Astrocyte (in vitro differentiated cells and primary cell): ENCODE data around the gene BANK1. TPM values are rescaled to one million over a fixed set of nuclear protein-coding genes. Genes with fewer than 3 reads are reported as not detected.

Experiments
- DNase-seq: peaks from one replicate; pipeline ENCODE4 v3.0.0-alpha.2; 2010; ENCODE audit warnings: low read depth
- FAIRE-seq: peaks from 2 replicates; lab custom pipeline; 2011; peaks lifted over from hg19 to GRCh38; lab: Jason Lieb, UNC
- H2AFZ ChIP-seq: 2 replicates; pipeline ENCODE4 v1.6.0; 2012; ENCODE audit warnings: low read depth, low read length, inconsistent platforms
- H3K27ac ChIP-seq: 2 replicates; pipeline ENCODE4 v1.5.1; 2011; ENCODE audit warnings: low read depth, low read length, inconsistent platforms
- H3K27me3 ChIP-seq: 2 replicates; pipeline ENCODE4 v1.6.0; 2011; ENCODE audit warnings: low read length, inconsistent platforms; ENCODE audit not compliant: insufficient read depth
- H3K36me3 ChIP-seq: 2 replicates; pipeline ENCODE4 v1.5.1; 2011; ENCODE audit warnings: low read length, inconsistent platforms; ENCODE audit not compliant: insufficient read depth
- H3K4me1 ChIP-seq: 2 replicates; pipeline ENCODE4 v1.5.1; 2011; ENCODE audit warnings: low read length, inconsistent platforms; ENCODE audit not compliant: insufficient read depth
- H3K4me2 ChIP-seq: 2 replicates; pipeline ENCODE4 v1.6.0; 2012; ENCODE audit warnings: low read length, inconsistent platforms
- H3K4me3 ChIP-seq: 2 replicates; pipeline ENCODE4 v1.5.1; 2011; ENCODE audit warnings: low read depth, mild to moderate bottlenecking, low read length, inconsistent platforms; ENCODE audit not compliant: insufficient read depth
- H3K79me2 ChIP-seq: 2 replicates; pipeline ENCODE4 v1.6.0; 2012; ENCODE audit warnings: mild to moderate bottlenecking, low read length, inconsistent platforms; ENCODE audit not compliant: insufficient read depth
- H3K9ac ChIP-seq: 2 replicates; pipeline ENCODE4 v1.6.0; 2012; ENCODE audit warnings: mild to moderate bottlenecking, low read length, inconsistent platforms
- H3K9me3 ChIP-seq: 2 replicates; pipeline ENCODE4 v1.5.1; 2012; ENCODE audit warnings: low read depth, mild to moderate bottlenecking, low read length, inconsistent platforms; ENCODE audit not compliant: insufficient read depth
- H4K20me1 ChIP-seq: 2 replicates; pipeline ENCODE4 v1.6.0; 2012; ENCODE audit warnings: low read length, inconsistent platforms; ENCODE audit not compliant: insufficient read depth
- H3K27ac Mint-ChIP-seq: one replicate; pipeline ENCODE4 v1.8.0; 2021; ENCODE audit warnings: mild to moderate bottlenecking, mixed read lengths; ENCODE audit not compliant: unreplicated experiment
- H3K27me3 Mint-ChIP-seq: one replicate; pipeline ENCODE4 v1.8.0; 2021; ENCODE audit warnings: low read depth, mixed read lengths; ENCODE audit not compliant: unreplicated experiment
- H3K36me3 Mint-ChIP-seq: one replicate; pipeline ENCODE4 v1.8.0; 2021; ENCODE audit warnings: low read depth, mixed read lengths; ENCODE audit not compliant: unreplicated experiment
- H3K4me1 Mint-ChIP-seq: one replicate; pipeline ENCODE4 v1.8.0; 2021; ENCODE audit warnings: low read depth, mixed read lengths; ENCODE audit not compliant: unreplicated experiment
- H3K4me3 Mint-ChIP-seq: one replicate; pipeline ENCODE4 v1.8.0; 2021; ENCODE audit warnings: mild to moderate bottlenecking, moderate library complexity, mixed read lengths; ENCODE audit not compliant: unreplicated experiment
- H3K9me3 Mint-ChIP-seq: one replicate; pipeline ENCODE4 v1.8.0; 2021; ENCODE audit warnings: mild to moderate bottlenecking, mixed read lengths; ENCODE audit not compliant: unreplicated experiment
- EZH2 ChIP-seq: IDR thresholded peaks from 2 replicates; pipeline ENCODE4 v1.6.1; 2012; ENCODE audit warnings: mild to moderate bottlenecking, low read length, inconsistent platforms; ENCODE audit not compliant: insufficient read depth
- total RNA-seq: library from RNA; stranded (reverse); gene quantifications from 2 replicates; pipeline ENCODE4 v1.2.1, GENCODE V29; 2021
- TF ChIP-seq, protein P1 (sequence below): IDR thresholded peaks from 2 replicates; pipeline ENCODE4 v1.5.1; 2011; ENCODE audit warnings: low read depth, mild to moderate bottlenecking, inconsistent platforms, low read length, moderate library complexity; ENCODE audit not compliant: insufficient read depth

Gene BANK1
- total RNA-seq, 1 donor from 2014 or later = 1.3 TPM

- Histone ChIP-seq H3K4me2 (no peak overlapping the region), H3K4me1 (peaks cover 10% of the 10 kb centered on the region), H2AFZ (no peak overlapping the region), H3K9me3 (no peaks in the 10 kb centered on the region), H3K27ac (peak overlapping the region; percentile 94), H3K36me3 (no peaks in the 10 kb centered on the region), H3K9ac (peak overlapping the region; percentile 69), H3K4me3 (no peak overlapping the region), H3K79me2 (no peaks in the 10 kb centered on the region), H4K20me1 (no peaks in the 10 kb centered on the region), H3K27me3 (no peaks in the 10 kb centered on the region)
- Mint-ChIP-seq H3K36me3 (no peaks in the 10 kb centered on the region), H3K27ac (peak overlapping the region; percentile 93), H3K4me3 (no peak overlapping the region), H3K4me1 (peaks cover 14% of the 10 kb centered on the region), H3K9me3 (peaks cover 8% of the 10 kb centered on the region), H3K27me3 (no peaks in the 10 kb centered on the region)
- TF ChIP-seq, protein P1, sequence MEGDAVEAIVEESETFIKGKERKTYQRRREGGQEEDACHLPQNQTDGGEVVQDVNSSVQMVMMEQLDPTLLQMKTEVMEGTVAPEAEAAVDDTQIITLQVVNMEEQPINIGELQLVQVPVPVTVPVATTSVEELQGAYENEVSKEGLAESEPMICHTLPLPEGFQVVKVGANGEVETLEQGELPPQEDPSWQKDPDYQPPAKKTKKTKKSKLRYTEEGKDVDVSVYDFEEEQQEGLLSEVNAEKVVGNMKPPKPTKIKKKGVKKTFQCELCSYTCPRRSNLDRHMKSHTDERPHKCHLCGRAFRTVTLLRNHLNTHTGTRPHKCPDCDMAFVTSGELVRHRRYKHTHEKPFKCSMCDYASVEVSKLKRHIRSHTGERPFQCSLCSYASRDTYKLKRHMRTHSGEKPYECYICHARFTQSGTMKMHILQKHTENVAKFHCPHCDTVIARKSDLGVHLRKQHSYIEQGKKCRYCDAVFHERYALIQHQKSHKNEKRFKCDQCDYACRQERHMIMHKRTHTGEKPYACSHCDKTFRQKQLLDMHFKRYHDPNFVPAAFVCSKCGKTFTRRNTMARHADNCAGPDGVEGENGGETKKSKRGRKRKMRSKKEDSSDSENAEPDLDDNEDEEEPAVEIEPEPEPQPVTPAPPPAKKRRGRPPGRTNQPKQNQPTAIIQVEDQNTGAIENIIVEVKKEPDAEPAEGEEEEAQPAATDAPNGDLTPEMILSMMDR = no peak
- no peak for TF ChIP-seq EZH2
- DNase-seq = no peak
- FAIRE-seq = no peak
These were observed 74.1 kb downstream of the BANK1 start for GRCh38 chr4:101864660-101865059.

DNA sequence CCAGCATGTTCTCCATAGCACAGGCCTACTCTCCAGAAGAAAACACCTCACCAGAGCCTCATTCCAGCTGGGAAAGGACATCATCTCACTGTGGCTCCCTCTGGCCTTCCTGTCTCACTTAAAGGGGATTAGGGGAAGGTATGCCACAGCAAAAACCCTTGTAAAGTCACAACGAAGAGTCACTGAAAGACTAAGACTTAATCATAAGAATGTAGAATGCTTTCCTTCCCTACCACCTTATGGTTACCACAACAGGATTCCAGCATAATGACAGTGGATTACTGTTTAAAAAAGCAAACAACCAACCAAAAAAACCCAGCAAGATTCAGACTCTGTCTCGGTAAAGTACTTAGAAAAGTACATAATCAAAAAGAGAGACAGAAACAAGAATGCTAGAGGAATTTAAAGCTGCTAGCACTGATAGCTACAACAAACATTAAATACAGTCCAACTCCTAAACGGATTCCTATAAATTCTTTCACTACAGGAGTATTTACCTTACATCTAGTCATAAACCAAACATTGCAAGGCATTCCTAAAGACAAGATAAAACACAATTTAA, 75.1 kb downstream of the BANK1 start:
- no peaks in the 10 kb centered on the region for H3K36me3 Mint-ChIP-seq
- peaks cover 10% of the 10 kb centered on the region for H3K4me1 ChIP-seq
- H3K4me2 ChIP-seq = peak overlapping the region; percentile 38
- peak overlapping the region; percentile 93 for H3K27ac Mint-ChIP-seq
- H3K4me3 Mint-ChIP-seq = no peak overlapping the region
- no peaks in the 10 kb centered on the region for H4K20me1 ChIP-seq
- H2AFZ ChIP-seq = no peak overlapping the region
- no peaks in the 10 kb centered on the region for H3K27me3 ChIP-seq
- TF ChIP-seq, protein P1 = no peak
- no peak for TF ChIP-seq EZH2
- FAIRE-seq (peak; percentile 98), DNase-seq (peak; percentile 45)
- no peak overlapping the region for H3K4me3 ChIP-seq
- peak overlapping the region; percentile 94 for H3K27ac ChIP-seq
- peak overlapping the region; percentile 69 for H3K9ac ChIP-seq
- no peaks in the 10 kb centered on the region for H3K27me3 Mint-ChIP-seq
- no peaks in the 10 kb centered on the region for H3K36me3 ChIP-seq
- H3K79me2 ChIP-seq = no peaks in the 10 kb centered on the region
- H3K9me3 Mint-ChIP-seq = peaks cover 8% of the 10 kb centered on the region
- no peaks in the 10 kb centered on the region for H3K9me3 ChIP-seq
- peaks cover 14% of the 10 kb centered on the region for H3K4me1 Mint-ChIP-seq

GRCh38 chr4:101870874-101871273, 80.3 kb downstream of the BANK1 start:
- Mint-ChIP-seq H3K27me3 (no peaks in the 10 kb centered on the region), H3K9me3 (peaks cover 8% of the 10 kb centered on the region), H3K27ac (no peak overlapping the region), H3K4me1 (peaks cover 6% of the 10 kb centered on the region), H3K36me3 (no peaks in the 10 kb centered on the region), H3K4me3 (no peak overlapping the region)
- Histone ChIP-seq H4K20me1 (no peaks in the 10 kb centered on the region), H3K27ac (no peak overlapping the region), H3K79me2 (no peaks in the 10 kb centered on the region), H3K27me3 (no peaks in the 10 kb centered on the region), H3K4me1 (no peaks in the 10 kb centered on the region), H3K36me3 (no peaks in the 10 kb centered on the region), H2AFZ (no peak overlapping the region), H3K4me2 (no peak overlapping the region), H3K9me3 (no peaks in the 10 kb centered on the region), H3K9ac (no peak overlapping the region), H3K4me3 (no peak overlapping the region)
- TF ChIP-seq EZH2 = no peak
- TF ChIP-seq, protein P1 = no peak
- DNase-seq (no peak), FAIRE-seq (peak; percentile 50)
